ENCODE results near the gene PRTFDC1. TPM values are rescaled to one million over a fixed set of nuclear protein-coding genes. Genes with fewer than 3 reads are reported as not detected.

The PRTFDC1 gene
- polyA plus RNA-seq, 1 donor (not counting 4 experiments of a cell fraction or from before 2014, with no cell fraction given) = 2.2 TPM

DNA sequence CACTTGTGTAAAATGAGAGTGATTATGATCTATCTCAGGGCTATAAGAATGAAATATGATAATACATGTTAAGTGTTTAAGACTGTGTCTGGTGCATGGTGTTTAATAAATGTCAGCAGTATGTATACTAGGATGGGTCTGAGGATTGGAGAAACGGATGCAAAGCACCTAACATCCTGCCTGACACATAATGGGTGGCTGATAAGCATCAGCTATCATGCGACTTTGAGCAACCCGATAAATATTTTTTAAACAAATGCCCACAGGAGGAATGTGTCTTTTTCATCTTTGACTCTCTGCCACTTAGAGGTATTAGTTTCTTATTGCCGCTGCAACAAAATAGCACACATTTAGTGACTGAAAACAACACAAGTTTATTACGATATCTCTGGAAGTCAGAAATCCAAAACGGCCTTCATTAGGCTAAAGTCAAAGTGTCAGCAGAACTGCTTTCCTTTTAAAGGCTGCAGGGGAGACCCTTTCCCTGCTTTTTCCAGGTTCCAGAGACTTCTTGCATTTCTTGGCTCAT lies 135.5 kb downstream of the PRTFDC1 start:
- Histone ChIP-seq H4K20me1 (ENCODE audit: control insufficient read depth, extremely low read depth, insufficient read depth, low read length) (no peaks in the 10 kb centered on the region), H3K4me3 (ENCODE audit: control insufficient read depth in 2 of 3, extremely low read depth in 1 of 3, insufficient read depth in 2 of 3, low read depth in 1 of 3, low read length in 3 of 3) (no peak overlapping the region), H3K27ac (ENCODE audit: control insufficient read depth, insufficient read depth, low read length) (no peak overlapping the region), H3K4me1 (ENCODE audit: control insufficient read depth, extremely low read depth, insufficient read depth, low read length) (peaks cover 36% of the 10 kb centered on the region), H3K27me3 (ENCODE audit: control insufficient read depth, extremely low read depth, insufficient read depth, low read length) (no peaks in the 10 kb centered on the region), H2AFZ (ENCODE audit: control insufficient read depth, low read length) (no peak overlapping the region), H3K36me3 (ENCODE audit: control insufficient read depth in 2 of 2, extremely low read depth in 1 of 2, insufficient read depth in 2 of 2, low read length in 2 of 2) (no peaks in the 10 kb centered on the region), H3K9me3 (ENCODE audit: control insufficient read depth, low read depth, low read length) (no peaks in the 10 kb centered on the region), H3K4me2 (ENCODE audit: control insufficient read depth, extremely low read depth, insufficient read depth, low read depth, low read length) (no peak overlapping the region), H3K9me1 (ENCODE audit: control insufficient read depth, extremely low read depth, insufficient read depth, low read length) (no peaks in the 10 kb centered on the region), H3K9ac (ENCODE audit: control insufficient read depth, extremely low read depth, insufficient read depth, low read length) (no peak overlapping the region), H3K79me2 (ENCODE audit: control insufficient read depth, insufficient read depth, low read length) (no peaks in the 10 kb centered on the region)
- DNase-seq (ENCODE audit: low read depth, low spot score) (no peak), FAIRE-seq (no peak)
- dilution Hi-C loops (cut with MboI; ENCODE audit: extremely low pct_ligation_motif_present, low sequenced_read_pairs) = no loop called here
- TF ChIP-seq EZH2 (IDR thresholded peaks at IDR 0.05; ENCODE audit: low read length) (no peak), CTCF (optimal IDR thresholded peaks at IDR 0.05 in 1 of 3, IDR thresholded peaks at IDR 0.05 in 1 of 3, conservative IDR thresholded peaks at IDR 0.05 in 1 of 3; ENCODE audit: extremely low read depth in 1 of 3, insufficient read depth in 2 of 3, low read length in 3 of 3) (no peak)

DNA sequence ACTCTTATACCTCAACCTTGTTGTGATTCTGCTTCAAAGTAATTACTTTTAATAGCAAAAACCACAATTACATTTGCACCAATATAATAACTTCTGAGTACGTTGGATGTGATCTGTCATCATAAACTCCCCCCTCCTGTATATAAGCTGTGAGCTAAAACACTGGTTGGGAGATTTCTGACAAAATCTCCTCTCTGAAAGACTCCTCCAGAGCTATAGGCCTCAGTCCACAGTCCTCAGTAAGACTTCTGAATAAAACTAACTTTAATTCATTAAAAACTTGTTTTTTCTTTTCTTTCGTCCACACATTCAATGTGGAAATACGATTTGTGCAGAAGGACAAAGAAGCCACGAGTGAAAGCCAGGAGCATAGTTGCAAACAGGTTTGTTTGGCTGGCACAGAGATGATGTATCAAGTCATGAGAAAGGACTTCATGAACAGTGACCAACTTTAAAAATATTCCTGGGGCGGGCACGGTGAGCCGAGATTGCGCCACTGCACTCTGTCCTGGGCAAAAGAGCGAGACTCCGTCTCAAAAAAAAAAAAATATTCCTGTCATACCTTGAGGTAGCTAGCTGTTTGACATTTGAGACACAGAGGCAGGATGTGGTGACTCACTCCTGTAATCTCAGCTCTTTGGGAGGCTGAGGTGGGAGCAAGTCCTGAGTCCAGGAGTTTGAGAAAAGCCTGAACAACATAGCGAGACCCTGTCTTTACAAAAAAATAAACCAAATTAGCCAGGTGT lies 137.7 kb downstream of the PRTFDC1 start:
- TF ChIP-seq EZH2 (IDR thresholded peaks at IDR 0.05; ENCODE audit: low read length) (no peak), CTCF (optimal IDR thresholded peaks at IDR 0.05 in 1 of 3, IDR thresholded peaks at IDR 0.05 in 1 of 3, conservative IDR thresholded peaks at IDR 0.05 in 1 of 3; ENCODE audit: extremely low read depth in 1 of 3, insufficient read depth in 2 of 3, low read length in 3 of 3) (no peak)
- peaks cover 16% of the 10 kb centered on the region for H3K4me1 ChIP-seq (ENCODE audit: control insufficient read depth, extremely low read depth, insufficient read depth, low read length)
- peak overlapping the region; percentile 62 for H3K4me2 ChIP-seq (ENCODE audit: control insufficient read depth, extremely low read depth, insufficient read depth, low read depth, low read length)
- FAIRE-seq (peak; percentile 95), DNase-seq (ENCODE audit: low read depth, low spot score) (peak; percentile 61)
- peak overlapping the region in 1 of 3 experiments; percentile 22 for H3K4me3 ChIP-seq (ENCODE audit: control insufficient read depth in 2 of 3, extremely low read depth in 1 of 3, insufficient read depth in 2 of 3, low read depth in 1 of 3, low read length in 3 of 3)
- no peaks in the 10 kb centered on the region for H4K20me1 ChIP-seq (ENCODE audit: control insufficient read depth, extremely low read depth, insufficient read depth, low read length)
- peak overlapping the region; percentile 74 for H3K27ac ChIP-seq (ENCODE audit: control insufficient read depth, insufficient read depth, low read length)
- H3K36me3 ChIP-seq (ENCODE audit: control insufficient read depth in 2 of 2, extremely low read depth in 1 of 2, insufficient read depth in 2 of 2, low read length in 2 of 2) = no peaks in the 10 kb centered on the region
- no peaks in the 10 kb centered on the region for H3K27me3 ChIP-seq (ENCODE audit: control insufficient read depth, extremely low read depth, insufficient read depth, low read length)
- no peaks in the 10 kb centered on the region for H3K79me2 ChIP-seq (ENCODE audit: control insufficient read depth, insufficient read depth, low read length)
- no peaks in the 10 kb centered on the region for H3K9me1 ChIP-seq (ENCODE audit: control insufficient read depth, extremely low read depth, insufficient read depth, low read length)
- H3K9me3 ChIP-seq (ENCODE audit: control insufficient read depth, low read depth, low read length) = no peaks in the 10 kb centered on the region
- dilution Hi-C loops (cut with MboI; ENCODE audit: extremely low pct_ligation_motif_present, low sequenced_read_pairs) = no loop called here
- peak overlapping the region; percentile 29 for H3K9ac ChIP-seq (ENCODE audit: control insufficient read depth, extremely low read depth, insufficient read depth, low read length)
- peak overlapping the region; percentile 61 for H2AFZ ChIP-seq (ENCODE audit: control insufficient read depth, low read length)
